HepG2 (cell line): ENCODE measurements around the gene OTX1.

ENCODE experiments used
- BRD4 ChIP-seq: sonication (generic); formaldehyde crosslinking; IDR thresholded peaks from 2 replicates; pipeline ENCODE4 v1.4.0; 2020; ENCODE audit warnings: missing genetic modification reagents
- ETV5 ChIP-seq: IDR thresholded peaks from 2 replicates; pipeline ENCODE4 v1.6.1; 2018; ENCODE audit warnings: missing biosample characterization, missing genetic modification reagents, inconsistent platforms, borderline replicate concordance
- NPAS2 ChIP-seq: sonication (generic); formaldehyde crosslinking; IDR thresholded peaks from 2 replicates; pipeline ENCODE4 v1.8.0; 2022; ENCODE audit warnings: mild to moderate bottlenecking, missing genetic modification reagents, borderline replicate concordance
- RFX1 ChIP-seq: fragments of 450-650 bp; IDR thresholded peaks from 2 replicates; pipeline ENCODE4 v1.6.1; 2017
- YY1 ChIP-seq: IDR thresholded peaks from 2 replicates; pipeline ENCODE4 v1.6.1; 2011; ENCODE audit warnings: low read length, low read depth, moderate library complexity, mild to moderate bottlenecking; ENCODE audit not compliant: insufficient read depth, insufficient replicate concordance
- ZFP37 ChIP-seq: sonication (generic); formaldehyde crosslinking; IDR thresholded peaks from 2 replicates; pipeline ENCODE4 v1.4.0; 2020; ENCODE audit warnings: missing genetic modification reagents, borderline replicate concordance
- ZNF274 ChIP-seq: sonication (generic); formaldehyde crosslinking; IDR thresholded peaks from 2 replicates; pipeline ENCODE4 v1.5.1; 2020; ENCODE audit warnings: mild to moderate bottlenecking, missing genetic modification reagents
- ZNF790 ChIP-seq: sonication (generic); formaldehyde crosslinking; IDR thresholded peaks from 2 replicates; pipeline ENCODE4 v1.8.0; 2022; ENCODE audit warnings: missing genetic modification reagents, mild to moderate bottlenecking, borderline replicate concordance
- TF ChIP-seq, protein P1 (sequence below): sonication (generic); formaldehyde crosslinking; conservative IDR thresholded peaks from 2 replicates; pipeline ENCODE4 v1.4.0; 2020; ENCODE audit warnings: missing genetic modification reagents
- TF ChIP-seq, protein P2 (sequence below): sonication (generic); formaldehyde crosslinking; IDR thresholded peaks from 2 replicates; pipeline ENCODE4 v1.5.0; 2020; ENCODE audit warnings: mild to moderate bottlenecking, low read depth, missing genetic modification reagents, borderline replicate concordance
- TF ChIP-seq, protein P3 (sequence below): sonication (generic); formaldehyde crosslinking; IDR thresholded peaks from 2 replicates; pipeline ENCODE4 v1.8.1; 2023; ENCODE audit warnings: missing genetic modification reagents, inconsistent platforms, borderline replicate concordance
- TF ChIP-seq, protein P4 (sequence below): sonication (generic); formaldehyde crosslinking; IDR thresholded peaks from 2 replicates; pipeline ENCODE4 v1.4.0; 2020; ENCODE audit warnings: missing genetic modification reagents
- TF ChIP-seq, protein P5 (sequence below): IDR thresholded peaks from 2 replicates; pipeline ENCODE4 v1.4.0; 2020; ENCODE audit warnings: mild to moderate bottlenecking, missing genetic modification reagents

DNA sequence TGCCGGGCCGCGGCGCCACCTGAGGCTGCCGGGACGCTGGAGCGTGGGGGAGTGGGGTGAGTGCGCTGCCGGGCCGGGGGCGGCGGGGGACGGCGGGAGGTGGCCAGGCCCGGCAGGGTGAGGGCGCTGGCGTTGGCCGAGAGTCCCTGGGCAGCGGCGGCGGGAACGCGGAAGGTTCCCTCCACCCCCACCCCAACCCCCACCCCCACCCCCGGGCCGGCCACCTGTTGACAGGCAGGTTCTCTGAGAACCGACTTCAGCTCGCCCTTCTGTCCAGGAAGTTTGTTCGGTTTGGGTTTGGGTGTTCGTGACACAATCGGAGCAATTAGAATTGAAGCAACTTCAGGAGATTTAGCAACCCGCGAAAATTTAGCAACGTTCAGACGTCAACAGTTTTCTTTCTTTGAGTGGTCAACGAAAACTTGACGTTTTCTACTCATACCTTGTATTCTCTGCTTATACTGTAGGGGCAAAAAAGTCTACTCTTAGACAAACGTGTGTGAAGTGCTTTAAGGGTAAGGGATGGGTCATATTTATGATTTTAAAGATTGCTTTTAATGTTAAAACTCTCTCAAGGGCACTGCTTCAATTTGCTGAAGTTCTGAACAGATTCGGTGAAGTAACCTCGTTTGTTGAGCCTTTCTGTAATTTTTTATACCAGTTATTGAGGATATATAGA is 9.3 kb downstream of the OTX1 start:
- TF ChIP-seq, protein P1, sequence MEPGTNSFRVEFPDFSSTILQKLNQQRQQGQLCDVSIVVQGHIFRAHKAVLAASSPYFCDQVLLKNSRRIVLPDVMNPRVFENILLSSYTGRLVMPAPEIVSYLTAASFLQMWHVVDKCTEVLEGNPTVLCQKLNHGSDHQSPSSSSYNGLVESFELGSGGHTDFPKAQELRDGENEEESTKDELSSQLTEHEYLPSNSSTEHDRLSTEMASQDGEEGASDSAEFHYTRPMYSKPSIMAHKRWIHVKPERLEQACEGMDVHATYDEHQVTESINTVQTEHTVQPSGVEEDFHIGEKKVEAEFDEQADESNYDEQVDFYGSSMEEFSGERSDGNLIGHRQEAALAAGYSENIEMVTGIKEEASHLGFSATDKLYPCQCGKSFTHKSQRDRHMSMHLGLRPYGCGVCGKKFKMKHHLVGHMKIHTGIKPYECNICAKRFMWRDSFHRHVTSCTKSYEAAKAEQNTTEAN (CRISPR knock-in tag): no peak
- TF ChIP-seq, protein P2, sequence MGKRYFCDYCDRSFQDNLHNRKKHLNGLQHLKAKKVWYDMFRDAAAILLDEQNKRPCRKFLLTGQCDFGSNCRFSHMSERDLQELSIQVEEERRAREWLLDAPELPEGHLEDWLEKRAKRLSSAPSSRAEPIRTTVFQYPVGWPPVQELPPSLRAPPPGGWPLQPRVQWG (CRISPR knock-in tag): no peak
- TF ChIP-seq YY1: no peak
- TF ChIP-seq, protein P3, sequence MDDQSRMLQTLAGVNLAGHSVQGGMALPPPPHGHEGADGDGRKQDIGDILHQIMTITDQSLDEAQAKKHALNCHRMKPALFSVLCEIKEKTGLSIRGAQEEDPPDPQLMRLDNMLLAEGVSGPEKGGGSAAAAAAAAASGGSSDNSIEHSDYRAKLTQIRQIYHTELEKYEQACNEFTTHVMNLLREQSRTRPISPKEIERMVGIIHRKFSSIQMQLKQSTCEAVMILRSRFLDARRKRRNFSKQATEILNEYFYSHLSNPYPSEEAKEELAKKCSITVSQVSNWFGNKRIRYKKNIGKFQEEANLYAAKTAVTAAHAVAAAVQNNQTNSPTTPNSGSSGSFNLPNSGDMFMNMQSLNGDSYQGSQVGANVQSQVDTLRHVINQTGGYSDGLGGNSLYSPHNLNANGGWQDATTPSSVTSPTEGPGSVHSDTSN (CRISPR knock-in tag): no peak
- TF ChIP-seq ZNF274 (CRISPR knock-in tag): no peak
- TF ChIP-seq, protein P4, sequence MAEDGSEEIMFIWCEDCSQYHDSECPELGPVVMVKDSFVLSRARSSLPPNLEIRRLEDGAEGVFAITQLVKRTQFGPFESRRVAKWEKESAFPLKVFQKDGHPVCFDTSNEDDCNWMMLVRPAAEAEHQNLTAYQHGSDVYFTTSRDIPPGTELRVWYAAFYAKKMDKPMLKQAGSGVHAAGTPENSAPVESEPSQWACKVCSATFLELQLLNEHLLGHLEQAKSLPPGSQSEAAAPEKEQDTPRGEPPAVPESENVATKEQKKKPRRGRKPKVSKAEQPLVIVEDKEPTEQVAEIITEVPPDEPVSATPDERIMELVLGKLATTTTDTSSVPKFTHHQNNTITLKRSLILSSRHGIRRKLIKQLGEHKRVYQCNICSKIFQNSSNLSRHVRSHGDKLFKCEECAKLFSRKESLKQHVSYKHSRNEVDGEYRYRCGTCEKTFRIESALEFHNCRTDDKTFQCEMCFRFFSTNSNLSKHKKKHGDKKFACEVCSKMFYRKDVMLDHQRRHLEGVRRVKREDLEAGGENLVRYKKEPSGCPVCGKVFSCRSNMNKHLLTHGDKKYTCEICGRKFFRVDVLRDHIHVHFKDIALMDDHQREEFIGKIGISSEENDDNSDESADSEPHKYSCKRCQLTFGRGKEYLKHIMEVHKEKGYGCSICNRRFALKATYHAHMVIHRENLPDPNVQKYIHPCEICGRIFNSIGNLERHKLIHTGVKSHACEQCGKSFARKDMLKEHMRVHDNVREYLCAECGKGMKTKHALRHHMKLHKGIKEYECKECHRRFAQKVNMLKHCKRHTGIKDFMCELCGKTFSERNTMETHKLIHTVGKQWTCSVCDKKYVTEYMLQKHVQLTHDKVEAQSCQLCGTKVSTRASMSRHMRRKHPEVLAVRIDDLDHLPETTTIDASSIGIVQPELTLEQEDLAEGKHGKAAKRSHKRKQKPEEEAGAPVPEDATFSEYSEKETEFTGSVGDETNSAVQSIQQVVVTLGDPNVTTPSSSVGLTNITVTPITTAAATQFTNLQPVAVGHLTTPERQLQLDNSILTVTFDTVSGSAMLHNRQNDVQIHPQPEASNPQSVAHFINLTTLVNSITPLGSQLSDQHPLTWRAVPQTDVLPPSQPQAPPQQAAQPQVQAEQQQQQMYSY (CRISPR knock-in tag): no peak
- no peak for TF ChIP-seq ZNF790 (CRISPR knock-in tag)
- TF ChIP-seq RFX1: no peak
- TF ChIP-seq ETV5 (CRISPR knock-in tag): no peak
- TF ChIP-seq ZFP37 (CRISPR knock-in tag): no peak
- TF ChIP-seq NPAS2: no peak
- no peak for TF ChIP-seq BRD4 (CRISPR knock-in tag)
- TF ChIP-seq, protein P5, sequence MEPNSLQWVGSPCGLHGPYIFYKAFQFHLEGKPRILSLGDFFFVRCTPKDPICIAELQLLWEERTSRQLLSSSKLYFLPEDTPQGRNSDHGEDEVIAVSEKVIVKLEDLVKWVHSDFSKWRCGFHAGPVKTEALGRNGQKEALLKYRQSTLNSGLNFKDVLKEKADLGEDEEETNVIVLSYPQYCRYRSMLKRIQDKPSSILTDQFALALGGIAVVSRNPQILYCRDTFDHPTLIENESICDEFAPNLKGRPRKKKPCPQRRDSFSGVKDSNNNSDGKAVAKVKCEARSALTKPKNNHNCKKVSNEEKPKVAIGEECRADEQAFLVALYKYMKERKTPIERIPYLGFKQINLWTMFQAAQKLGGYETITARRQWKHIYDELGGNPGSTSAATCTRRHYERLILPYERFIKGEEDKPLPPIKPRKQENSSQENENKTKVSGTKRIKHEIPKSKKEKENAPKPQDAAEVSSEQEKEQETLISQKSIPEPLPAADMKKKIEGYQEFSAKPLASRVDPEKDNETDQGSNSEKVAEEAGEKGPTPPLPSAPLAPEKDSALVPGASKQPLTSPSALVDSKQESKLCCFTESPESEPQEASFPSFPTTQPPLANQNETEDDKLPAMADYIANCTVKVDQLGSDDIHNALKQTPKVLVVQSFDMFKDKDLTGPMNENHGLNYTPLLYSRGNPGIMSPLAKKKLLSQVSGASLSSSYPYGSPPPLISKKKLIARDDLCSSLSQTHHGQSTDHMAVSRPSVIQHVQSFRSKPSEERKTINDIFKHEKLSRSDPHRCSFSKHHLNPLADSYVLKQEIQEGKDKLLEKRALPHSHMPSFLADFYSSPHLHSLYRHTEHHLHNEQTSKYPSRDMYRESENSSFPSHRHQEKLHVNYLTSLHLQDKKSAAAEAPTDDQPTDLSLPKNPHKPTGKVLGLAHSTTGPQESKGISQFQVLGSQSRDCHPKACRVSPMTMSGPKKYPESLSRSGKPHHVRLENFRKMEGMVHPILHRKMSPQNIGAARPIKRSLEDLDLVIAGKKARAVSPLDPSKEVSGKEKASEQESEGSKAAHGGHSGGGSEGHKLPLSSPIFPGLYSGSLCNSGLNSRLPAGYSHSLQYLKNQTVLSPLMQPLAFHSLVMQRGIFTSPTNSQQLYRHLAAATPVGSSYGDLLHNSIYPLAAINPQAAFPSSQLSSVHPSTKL (CRISPR knock-in tag): no peak
